DND-41 (cell line): ENCODE measurements around the gene RNASE12.

Experiments
- EZH2 ChIP-seq: IDR thresholded peaks from 3 replicates; pipeline ENCODE4 v1.6.1; 2012; ENCODE audit warnings: borderline replicate concordance, low read depth, mild to moderate bottlenecking, moderate library complexity, low read length, inconsistent platforms; ENCODE audit not compliant: severe bottlenecking
- TF ChIP-seq, protein P1 (sequence below): IDR thresholded peaks from 2 replicates; pipeline ENCODE4 v1.5.1; 2012; ENCODE audit warnings: borderline replicate concordance, low read length, moderate library complexity, mild to moderate bottlenecking; ENCODE audit not compliant: poor library complexity, severe bottlenecking; ENCODE audit errors: extremely low read depth

- no peak for TF ChIP-seq EZH2
- TF ChIP-seq, protein P1, sequence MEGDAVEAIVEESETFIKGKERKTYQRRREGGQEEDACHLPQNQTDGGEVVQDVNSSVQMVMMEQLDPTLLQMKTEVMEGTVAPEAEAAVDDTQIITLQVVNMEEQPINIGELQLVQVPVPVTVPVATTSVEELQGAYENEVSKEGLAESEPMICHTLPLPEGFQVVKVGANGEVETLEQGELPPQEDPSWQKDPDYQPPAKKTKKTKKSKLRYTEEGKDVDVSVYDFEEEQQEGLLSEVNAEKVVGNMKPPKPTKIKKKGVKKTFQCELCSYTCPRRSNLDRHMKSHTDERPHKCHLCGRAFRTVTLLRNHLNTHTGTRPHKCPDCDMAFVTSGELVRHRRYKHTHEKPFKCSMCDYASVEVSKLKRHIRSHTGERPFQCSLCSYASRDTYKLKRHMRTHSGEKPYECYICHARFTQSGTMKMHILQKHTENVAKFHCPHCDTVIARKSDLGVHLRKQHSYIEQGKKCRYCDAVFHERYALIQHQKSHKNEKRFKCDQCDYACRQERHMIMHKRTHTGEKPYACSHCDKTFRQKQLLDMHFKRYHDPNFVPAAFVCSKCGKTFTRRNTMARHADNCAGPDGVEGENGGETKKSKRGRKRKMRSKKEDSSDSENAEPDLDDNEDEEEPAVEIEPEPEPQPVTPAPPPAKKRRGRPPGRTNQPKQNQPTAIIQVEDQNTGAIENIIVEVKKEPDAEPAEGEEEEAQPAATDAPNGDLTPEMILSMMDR, result no peak
These were observed 35.1 kb upstream of the RNASE12 start for GRCh38 chr14:20626274-20626673.
